Kidney (tissue), 14 donors: ENCODE data around the gene NHLRC4. TPM values are rescaled to one million over a fixed set of nuclear protein-coding genes. Genes with fewer than 3 reads are reported as not detected.
A peak's percentile ranks its signal among the peaks of the same experiment; 100 is the strongest.

Experiments used
- DNase-seq, 5 donors: peaks; one replicate each; pipeline ENCODE4 v3.0.0-alpha.2; 2013 to 2020
- FAIRE-seq: peaks from 2 replicates; lab custom pipeline; 2012; peaks lifted over from hg19 to GRCh38; lab: Jason Lieb, UNC
- H3K27ac ChIP-seq, 2 donors: one replicate each; pipeline ENCODE4 v1.7.0; 2013; ENCODE audit warnings: low read depth in 2 of 2, low read length in 2 of 2, inconsistent platforms in 1 of 2
- H3K27me3 ChIP-seq: one replicate; pipeline ENCODE4 v1.7.1; 2013; ENCODE audit warnings: low read length, inconsistent platforms; ENCODE audit not compliant: control insufficient read depth, insufficient read depth
- H3K36me3 ChIP-seq, 3 donors: one replicate each; pipeline versions ENCODE4 v1.7.0 to v1.7.1; 2013; ENCODE audit warnings: low read length in 3 of 3, control low read depth in 1 of 3, inconsistent platforms in 1 of 3; ENCODE audit not compliant: insufficient read depth in 3 of 3, control insufficient read depth in 2 of 3
- H3K4me1 ChIP-seq, 3 donors: one replicate each; pipeline versions ENCODE4 v1.7.0 to v1.7.1; 2013; ENCODE audit warnings: low read length in 3 of 3, inconsistent platforms in 1 of 3, low read depth in 1 of 3; ENCODE audit not compliant: control insufficient read depth in 2 of 3, insufficient read depth in 2 of 3
- H3K4me3 ChIP-seq, 3 donors: one replicate each; pipeline versions ENCODE4 v1.7.0 to v1.8.1; 2013; ENCODE audit warnings: low read length in 3 of 3, control low read depth in 1 of 3, inconsistent platforms in 1 of 3
- H3K9ac ChIP-seq, 3 donors: one replicate each; pipeline versions ENCODE4 v1.7.0 to v1.7.1; 2013; ENCODE audit warnings: low read length in 3 of 3, control low read depth in 1 of 3, inconsistent platforms in 1 of 3
- H3K9me3 ChIP-seq, 3 donors: one replicate each; pipeline versions ENCODE4 v1.7.0 to v1.7.1; 2013; ENCODE audit warnings: low read length in 3 of 3, control low read depth in 1 of 3, inconsistent platforms in 1 of 3; ENCODE audit not compliant: control insufficient read depth in 2 of 3, insufficient read depth in 1 of 3
- CTCF ChIP-seq: IDR thresholded peaks from 3 replicates; pipeline ENCODE4 v1.5.1; 2012; ENCODE audit warnings: mild to moderate bottlenecking, moderate library complexity, borderline replicate concordance; ENCODE audit not compliant: insufficient read depth; ENCODE audit errors: extremely low read depth
- intact Hi-C: fragments of 100-400 bp; cut with DNase I; formaldehyde crosslinking; loops from one replicate; pipeline ENCODE4 v1.11.1; 2022
- polyA plus RNA-seq: library from polyadenylated mRNA; stranded (reverse); fragments of 350-450 nt; fragmentation: Illumina TruSeq; extraction: RNeasy Lipid Tissue Mini Kit (QIAGEN cat#74804); gene quantifications from one replicate; pipeline ENCODE4 v1.2.3, GENCODE V29; 2014; ENCODE audit warnings: low read depth, low replicate concordance; ENCODE audit not compliant: insufficient read depth
- total RNA-seq: library from RNA; stranded (reverse); fragmentation: NEBNext Ultra II Directional; extraction: Animal tissue kit (Norgen Biotek cat#: 25700); gene quantifications from one replicate; pipeline ENCODE4 v1.2.1, GENCODE V29; 2021
- donor health status: control.
- donor health status: control.
- donor health status: control.
- donor health status: control.
- donor health status: control.
- donor health status: DM: yes; HTN: yes; CAD: no.
- donor health status: Normal renal cell carcinoma (clear cell type).

Gene NHLRC4
- total and polyA plus RNA-seq, 2 donors from 2014 or later, result 3.3 to 17.4 TPM

- Histone ChIP-seq H3K4me1 (peaks cover 0 to 37% (median 23%) of the 10 kb centered on the region in 3 donors), H3K4me3 (no peak overlapping the region), H3K27ac (peak overlapping the region; percentile 50 to 98), H3K36me3 (peaks cover 0 to 13% (median 7%) of the 10 kb centered on the region in 3 donors), H3K9ac (peak overlapping the region in 1 of 3 donors; percentile 87), H3K9me3 (no peaks in the 10 kb centered on the region), H3K27me3 (no peaks in the 10 kb centered on the region)
- intact Hi-C loops, result no loop called here
- TF ChIP-seq CTCF, result no peak
- DNase-seq, result no peak
- no peak for FAIRE-seq
Measured at GRCh38 chr16:525123-525519, 41.7 kb upstream of the NHLRC4 start.

- H3K9ac ChIP-seq, result peak overlapping the region in 2 of 3 donors; percentile 4 to 87
- DNase-seq (peak in 2 of 5 donors; percentile 55 to 83), FAIRE-seq (no peak)
- H3K4me1 ChIP-seq, result peaks cover 0 to 39% (median 23%) of the 10 kb centered on the region in 3 donors
- peaks cover 0 to 8% (median 2%) of the 10 kb centered on the region in 3 donors for H3K36me3 ChIP-seq
- H3K9me3 ChIP-seq, result no peaks in the 10 kb centered on the region
- H3K4me3 ChIP-seq, result peak overlapping the region in 2 of 3 donors; percentile 68 to 74
- peak overlapping the region; percentile 96 to 98 for H3K27ac ChIP-seq
- peak; percentile 3 for TF ChIP-seq CTCF
- intact Hi-C loops, result no loop called here
- no peaks in the 10 kb centered on the region for H3K27me3 ChIP-seq
Measured at GRCh38 chr16:525520-526180, 41.2 kb upstream of the NHLRC4 start.

GRCh38 chr16:526181-527014 is 40.4 kb upstream of the NHLRC4 start:
- peaks cover 0 to 39% (median 23%) of the 10 kb centered on the region in 3 donors for H3K4me1 ChIP-seq
- intact Hi-C loops, result no loop called here

More at GRCh38 chr16:526181-527014, 40.4 kb upstream of the NHLRC4 start:
- H3K27ac ChIP-seq, result peak overlapping the region; percentile 96 to 98
- TF ChIP-seq CTCF, result no peak
- FAIRE-seq (no peak), DNase-seq (peak in 3 of 5 donors; percentile 53 to 77 (median 68))
- peaks cover 0 to under 1% (median 0%) of the 10 kb centered on the region in 3 donors for H3K36me3 ChIP-seq
- peak overlapping the region; percentile 4 to 87 (median 17) for H3K9ac ChIP-seq
- peak overlapping the region; percentile 46 to 74 (median 68) for H3K4me3 ChIP-seq
- no peaks in the 10 kb centered on the region for H3K27me3 ChIP-seq
- no peaks in the 10 kb centered on the region for H3K9me3 ChIP-seq
